ENCODE data around the gene CAMK2G.

GRCh38 chr10:73909540-73910115 lies 35.3 kb upstream of the CAMK2G start:
- TF ChIP-seq CTCF (IDR thresholded peaks at IDR 0.05; ENCODE audit: low read length): no peak
- no peak for TF ChIP-seq EZH2 (IDR thresholded peaks at IDR 0.05; ENCODE audit: borderline replicate concordance, low read length)
